Measurements from ENCODE around the gene TRPM7. TPM values are rescaled to one million over a fixed set of nuclear protein-coding genes. Genes with fewer than 3 reads are reported as not detected.

TRPM7 gene
- total and polyA plus RNA-seq, 3 donors from 2014 or later, result 18.1 to 53.1 (median 52.2) TPM

- no peak for TF ChIP-seq POLR2A (IDR thresholded peaks at IDR 0.05)
- no peak for TF ChIP-seq CTCF (IDR thresholded peaks at IDR 0.05)
Measured at GRCh38 chr15:50513001-50513400, 173.6 kb downstream of the TRPM7 start.

More at GRCh38 chr15:50513001-50513400, 173.6 kb downstream of the TRPM7 start:
- Histone ChIP-seq H3K4me1 (no peaks in the 10 kb centered on the region), H3K4me3 (no peak overlapping the region), H3K27ac (no peak overlapping the region), H3K27me3 (no peaks in the 10 kb centered on the region), H3K9me3 (no peaks in the 10 kb centered on the region), H3K36me3 (ENCODE audit: low read depth, missing control alignments) (no peaks in the 10 kb centered on the region)
- intact Hi-C loops (cut with DNase I; ENCODE audit: low total_unique reads), result no loop called here
- no peak for DNase-seq

Small RNAs within 50 kb of the gene (small RNA-seq; reads per million reads assigned to genes)
- 0 reads per million in 2 donors for gene RN7SL354P

Other genes with a start within 250 kb of the TRPM7 start
- 10 to 100 TPM in 1 of 2 donors, 1 to 10 TPM in 1; 8.7 to 30.4 TPM for gene USP50, start 140.1 kb downstream of the TRPM7 start, total RNA-seq
- 18.8 TPM for gene USP50, start 140.1 kb downstream of the TRPM7 start, polyA plus RNA-seq (ENCODE audit: insufficient read depth, low read depth, low replicate concordance)
- gene SPPL2A, start 78.9 kb upstream of the TRPM7 start, total RNA-seq, result 10 to 100 TPM; 70.9 to 89.3 TPM
- 41.2 TPM for gene SPPL2A, start 78.9 kb upstream of the TRPM7 start, polyA plus RNA-seq (ENCODE audit: insufficient read depth, low read depth, low replicate concordance)
- gene AP4E1, start 221.9 kb upstream of the TRPM7 start, total RNA-seq, result 10 to 100 TPM; 11.3 to 11.8 TPM
- 8.1 TPM for gene AP4E1, start 221.9 kb upstream of the TRPM7 start, polyA plus RNA-seq (ENCODE audit: insufficient read depth, low read depth, low replicate concordance)